ENCODE measurements around the gene COL12A1.

- no peak for TF ChIP-seq POLR2AphosphoS5 (IDR thresholded peaks at IDR 0.05; ENCODE audit: low read depth, low read length)
- TF ChIP-seq, protein P1, sequence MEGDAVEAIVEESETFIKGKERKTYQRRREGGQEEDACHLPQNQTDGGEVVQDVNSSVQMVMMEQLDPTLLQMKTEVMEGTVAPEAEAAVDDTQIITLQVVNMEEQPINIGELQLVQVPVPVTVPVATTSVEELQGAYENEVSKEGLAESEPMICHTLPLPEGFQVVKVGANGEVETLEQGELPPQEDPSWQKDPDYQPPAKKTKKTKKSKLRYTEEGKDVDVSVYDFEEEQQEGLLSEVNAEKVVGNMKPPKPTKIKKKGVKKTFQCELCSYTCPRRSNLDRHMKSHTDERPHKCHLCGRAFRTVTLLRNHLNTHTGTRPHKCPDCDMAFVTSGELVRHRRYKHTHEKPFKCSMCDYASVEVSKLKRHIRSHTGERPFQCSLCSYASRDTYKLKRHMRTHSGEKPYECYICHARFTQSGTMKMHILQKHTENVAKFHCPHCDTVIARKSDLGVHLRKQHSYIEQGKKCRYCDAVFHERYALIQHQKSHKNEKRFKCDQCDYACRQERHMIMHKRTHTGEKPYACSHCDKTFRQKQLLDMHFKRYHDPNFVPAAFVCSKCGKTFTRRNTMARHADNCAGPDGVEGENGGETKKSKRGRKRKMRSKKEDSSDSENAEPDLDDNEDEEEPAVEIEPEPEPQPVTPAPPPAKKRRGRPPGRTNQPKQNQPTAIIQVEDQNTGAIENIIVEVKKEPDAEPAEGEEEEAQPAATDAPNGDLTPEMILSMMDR (IDR thresholded peaks at IDR 0.05): no peak
These were observed 88.2 kb downstream of the COL12A1 start for GRCh38 chr6:75117701-75118100.

Measured in Panc1 (cell line).